Adipose tissue (tissue), 3 donors: Measurements from ENCODE around the gene PITX3. TPM values are rescaled to one million over a fixed set of nuclear protein-coding genes. Genes with fewer than 3 reads are reported as not detected.
"Not testable (repeated sequence)": the region's sequence is repeated elsewhere in the genome, so short reads cannot be mapped to it uniquely, and the experiment has no call there.

Source experiments
- H3K27ac ChIP-seq: one replicate; pipeline ENCODE4 v1.5.1; 2013; ENCODE audit warnings: low read depth, low read length
- WGBS, 3 donors: extraction: QIAGEN DNeasy Blood & Tissue Kit; methylation state at CpG; one replicate each; pipeline ENCODE4 v1.1.7; 2013; 5-methylcytosine and 5-hydroxymethylcytosine counted together
- polyA plus RNA-seq, 3 donors: library from polyadenylated mRNA; stranded (reverse); fragments of 200-250 nt; gene quantifications; one replicate each; pipeline ENCODE4 v1.2.3, GENCODE V29; 2013
- donor health status: healthy with polysubstance abuse.
- donor health status: Bipolar disorder and iron deficiency.
- donor health status: healthy.

The PITX3 gene
- polyA plus RNA-seq, 3 donors, result 0.36 TPM; not detected in 2

- 13 to 16% (median 14%) methylated on average over 64 to 76 of the region's 76 CpGs for WGBS, 3 donors
- H3K27ac ChIP-seq, result no peak overlapping the region
Observed at GRCh38 chr10:102231357-102232318, 9.7 kb downstream of the PITX3 start.

GRCh38 chr10:102230861-102231356 lies 10.4 kb downstream of the PITX3 start:
- H3K27ac ChIP-seq, result no peak overlapping the region
- 2% methylated on average over 45 to 52 of the region's 52 CpGs for WGBS, 3 donors

- H3K27ac ChIP-seq, result no peak overlapping the region
- WGBS, 3 donors, result 1% methylated on average over 48 to 50 of the region's 50 CpGs
Observed at GRCh38 chr10:102230264-102230860, 10.9 kb downstream of the PITX3 start.

GRCh38 chr10:102229810-102230263 lies 11.5 kb downstream of the PITX3 start:
- 1 to 2% (median 2%) methylated on average over 24 of the region's 24 CpGs for WGBS, 3 donors

GRCh38 chr10:102227050-102227449 lies 14.3 kb downstream of the PITX3 start:
- H3K27ac ChIP-seq, result no peak overlapping the region
- 41 to 61% (median 44%) methylated on average over 8 of the region's 8 CpGs for WGBS, 3 donors

More at GRCh38 chr10:102229810-102230263, 11.5 kb downstream of the PITX3 start:
- no peak overlapping the region for H3K27ac ChIP-seq

GRCh38 chr10:102226542-102226870 lies 14.8 kb downstream of the PITX3 start:
- WGBS, 3 donors, result 54 to 62% (median 61%) methylated on average over 8 of the region's 8 CpGs
- no peak overlapping the region for H3K27ac ChIP-seq

- no peak within 1 kb of the TSS for H3K27ac ChIP-seq
- 4 to 5% (median 4%) methylated on average over 47 of the region's 47 CpGs for WGBS, 3 donors
Observed at GRCh38 chr10:102225646-102226541, 15.4 kb downstream of the PITX3 start, which contains the start of gene ELOVL3. TSS of gene ELOVL3 (plus strand) at chr10:102226299. CDS start at chr10:102226549, 250 bp downstream.

GRCh38 chr10:102222797-102223196 lies 18.5 kb downstream of the PITX3 start:
- H3K27ac ChIP-seq, result no peak overlapping the region
- 79 to 89% (median 82%) methylated on average over 5 of the region's 5 CpGs for WGBS, 3 donors

GRCh38 chr10:102220612-102221011 lies 20.7 kb downstream of the PITX3 start:
- no peak overlapping the region for H3K27ac ChIP-seq

- H3K27ac ChIP-seq, result no peak overlapping the region
- WGBS, 3 donors, result 76 to 85% (median 82%) methylated on average over 5 of the region's 5 CpGs
Observed at GRCh38 chr10:102219370-102219769, 21.9 kb downstream of the PITX3 start.

GRCh38 chr10:102213599-102213998 lies 27.7 kb downstream of the PITX3 start:
- not testable (repeated sequence) for H3K27ac ChIP-seq
- 64 to 73% (median 68%) methylated on average over 4 of the region's 4 CpGs for WGBS, 3 donors

GRCh38 chr10:102211615-102212299 lies 29.6 kb downstream of the PITX3 start:
- 69 to 88% (median 78%) methylated on average over 3 of the region's 3 CpGs for WGBS, 3 donors
- no peak overlapping the region for H3K27ac ChIP-seq

GRCh38 chr10:102208311-102209035 lies 32.8 kb downstream of the PITX3 start:
- WGBS, 3 donors, result 31 to 46% (median 42%) methylated on average over 5 of the region's 5 CpGs
- H3K27ac ChIP-seq, result no peak overlapping the region

- WGBS, 3 donors, result 72 to 91% (median 87%) methylated on average over 1 of the region's 1 CpG
- H3K27ac ChIP-seq, result no peak overlapping the region
Observed at GRCh38 chr10:102202386-102202785, 38.9 kb downstream of the PITX3 start.

- 91 to 94% (median 93%) methylated on average over 32 to 34 of the region's 34 CpGs for WGBS, 3 donors
- no peak overlapping the region for H3K27ac ChIP-seq
Observed at GRCh38 chr10:102200751-102201640, 40.3 kb downstream of the PITX3 start.

- no peak overlapping the region for H3K27ac ChIP-seq
- 70 to 82% (median 79%) methylated on average over 2 of the region's 2 CpGs for WGBS, 3 donors
Observed at GRCh38 chr10:102198027-102198426, 43.3 kb downstream of the PITX3 start.
